Endothelial cell (in vitro differentiated cells): ENCODE results near the gene ZBTB9. TPM values are rescaled to one million over a fixed set of nuclear protein-coding genes. Genes with fewer than 3 reads are reported as not detected.

Experiments
- DNase-seq: peaks from one replicate; pipeline ENCODE4 v3.0.0; 2021; ENCODE audit warnings: low spot score
- H3K27ac Mint-ChIP-seq: one replicate; pipeline ENCODE4 v1.8.0; 2021; ENCODE audit warnings: mixed read lengths, inconsistent platforms; ENCODE audit not compliant: unreplicated experiment
- H3K27me3 Mint-ChIP-seq: one replicate; pipeline ENCODE4 v1.8.0; 2021; ENCODE audit warnings: mild to moderate bottlenecking, moderate library complexity, mixed read lengths, inconsistent platforms; ENCODE audit not compliant: unreplicated experiment
- H3K36me3 Mint-ChIP-seq: one replicate; pipeline ENCODE4 v1.8.0; 2021; ENCODE audit warnings: mild to moderate bottlenecking, low read depth, mixed read lengths, inconsistent platforms; ENCODE audit not compliant: unreplicated experiment
- H3K4me1 Mint-ChIP-seq: one replicate; pipeline ENCODE4 v1.8.0; 2021; ENCODE audit warnings: mild to moderate bottlenecking, mixed read lengths, inconsistent platforms; ENCODE audit not compliant: unreplicated experiment
- H3K4me3 Mint-ChIP-seq: one replicate; pipeline ENCODE4 v1.8.0; 2021; ENCODE audit warnings: mild to moderate bottlenecking, mixed read lengths, inconsistent platforms; ENCODE audit not compliant: unreplicated experiment
- H3K9me3 Mint-ChIP-seq: one replicate; pipeline ENCODE4 v1.8.0; 2021; ENCODE audit warnings: mixed read lengths, inconsistent platforms; ENCODE audit not compliant: unreplicated experiment
- CTCF ChIP-seq: fragments of 200-600 bp; sonication (generic); IDR thresholded peaks from one replicate; pipeline ENCODE4 v1.5.0; 2021; ENCODE audit warnings: antibody characterized with exemption; ENCODE audit not compliant: unreplicated experiment
- long read RNA-seq: library from polyadenylated mRNA; unstranded; transcript quantifications from one replicate; pipeline ENCODE4 v2.0.0, GENCODE V29; 2020; ENCODE audit not compliant: unreplicated experiment
- total RNA-seq: library from RNA; stranded (reverse); fragmentation: NEBNext Ultra II Directional; extraction: Animal tissue kit (Norgen Biotek cat#: 25700); gene quantifications from one replicate; pipeline ENCODE4 v1.2.1, GENCODE V29; 2021; ENCODE audit not compliant: unreplicated experiment

Gene ZBTB9, protein sequence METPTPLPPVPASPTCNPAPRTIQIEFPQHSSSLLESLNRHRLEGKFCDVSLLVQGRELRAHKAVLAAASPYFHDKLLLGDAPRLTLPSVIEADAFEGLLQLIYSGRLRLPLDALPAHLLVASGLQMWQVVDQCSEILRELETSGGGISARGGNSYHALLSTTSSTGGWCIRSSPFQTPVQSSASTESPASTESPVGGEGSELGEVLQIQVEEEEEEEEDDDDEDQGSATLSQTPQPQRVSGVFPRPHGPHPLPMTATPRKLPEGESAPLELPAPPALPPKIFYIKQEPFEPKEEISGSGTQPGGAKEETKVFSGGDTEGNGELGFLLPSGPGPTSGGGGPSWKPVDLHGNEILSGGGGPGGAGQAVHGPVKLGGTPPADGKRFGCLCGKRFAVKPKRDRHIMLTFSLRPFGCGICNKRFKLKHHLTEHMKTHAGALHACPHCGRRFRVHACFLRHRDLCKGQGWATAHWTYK
- total RNA-seq, result 18.7 TPM
- long read RNA-seq, partial matches to known transcripts, result 0 of 5 reads
- long read RNA-seq, other reads (novel, unspliced or antisense), result 2 of 5 reads

DNA sequence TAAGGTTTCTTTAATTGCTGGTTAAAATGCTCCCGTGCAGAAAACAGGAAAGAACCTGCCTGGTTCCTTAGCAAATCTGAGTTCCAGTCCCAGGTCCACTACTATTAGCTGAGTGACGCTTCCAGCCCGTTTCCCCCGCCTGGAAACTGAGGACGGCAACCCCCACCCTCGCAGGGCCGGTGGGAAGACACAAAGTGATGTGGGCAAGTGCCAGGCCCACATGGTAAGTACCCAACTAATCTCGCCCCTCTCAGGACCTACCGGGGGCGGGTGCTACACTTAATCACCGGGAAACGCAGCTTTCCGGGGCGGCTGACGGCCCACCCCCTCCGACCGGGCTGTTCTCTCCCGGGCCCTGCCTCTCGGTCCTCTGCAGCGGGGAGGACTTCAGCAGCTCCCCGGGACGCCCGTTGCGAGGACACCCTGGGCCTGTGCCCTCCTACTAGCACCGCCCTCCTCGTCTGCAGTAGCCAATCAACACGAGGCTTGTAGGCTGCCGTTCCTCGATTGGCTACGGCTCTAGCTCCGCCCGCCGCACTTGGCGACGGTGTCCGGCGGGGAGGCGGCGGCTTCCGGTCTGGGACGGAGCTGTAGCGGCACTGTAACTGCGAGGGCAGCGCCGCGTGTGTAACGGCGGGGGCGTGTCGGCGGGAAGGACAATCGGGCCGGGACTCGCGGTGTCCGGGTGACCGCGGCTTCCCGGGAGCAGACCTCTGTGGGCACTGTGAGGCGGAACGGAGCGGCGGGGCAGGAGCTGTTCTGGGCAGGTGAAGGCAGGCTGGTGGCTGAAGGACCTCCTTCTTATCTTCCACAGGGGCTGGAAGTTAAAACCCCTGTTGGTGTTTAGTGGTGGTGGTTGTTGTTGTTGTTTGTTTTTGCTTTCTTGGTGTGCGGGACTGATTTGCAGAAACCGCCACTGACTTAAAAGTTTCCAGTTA is at the start of gene ZBTB9:
Gene ZBTB9 (plus strand): TSS at position 568 of the 938 bp plus-strand sequence. CDS start 525 bp downstream, outside the sequence.
- Mint-ChIP-seq H3K4me3 (peak within 1 kb of the TSS; percentile 91), H3K36me3 (peaks cover 20% of the 10 kb centered on the region), H3K9me3 (no peaks in the 10 kb centered on the region), H3K27ac (peak within 1 kb of the TSS; percentile 84), H3K4me1 (peaks cover 32% of the 10 kb centered on the region), H3K27me3 (peaks cover 10% of the 10 kb centered on the region)
- no peak for TF ChIP-seq CTCF
- peak; percentile 94 for DNase-seq

- DNase-seq, result no peak
- H3K9me3 Mint-ChIP-seq, result no peaks in the 10 kb centered on the region
- no peak for TF ChIP-seq CTCF
- peaks cover 15% of the 10 kb centered on the region for H3K36me3 Mint-ChIP-seq
- peak overlapping the region; percentile 31 for H3K4me3 Mint-ChIP-seq
- no peak overlapping the region for H3K27ac Mint-ChIP-seq
- peaks cover 5% of the 10 kb centered on the region for H3K27me3 Mint-ChIP-seq
- H3K4me1 Mint-ChIP-seq, result peaks cover 7% of the 10 kb centered on the region
Measured at GRCh38 chr6:33404884-33405283, 49.5 kb upstream of the ZBTB9 start.

DNA sequence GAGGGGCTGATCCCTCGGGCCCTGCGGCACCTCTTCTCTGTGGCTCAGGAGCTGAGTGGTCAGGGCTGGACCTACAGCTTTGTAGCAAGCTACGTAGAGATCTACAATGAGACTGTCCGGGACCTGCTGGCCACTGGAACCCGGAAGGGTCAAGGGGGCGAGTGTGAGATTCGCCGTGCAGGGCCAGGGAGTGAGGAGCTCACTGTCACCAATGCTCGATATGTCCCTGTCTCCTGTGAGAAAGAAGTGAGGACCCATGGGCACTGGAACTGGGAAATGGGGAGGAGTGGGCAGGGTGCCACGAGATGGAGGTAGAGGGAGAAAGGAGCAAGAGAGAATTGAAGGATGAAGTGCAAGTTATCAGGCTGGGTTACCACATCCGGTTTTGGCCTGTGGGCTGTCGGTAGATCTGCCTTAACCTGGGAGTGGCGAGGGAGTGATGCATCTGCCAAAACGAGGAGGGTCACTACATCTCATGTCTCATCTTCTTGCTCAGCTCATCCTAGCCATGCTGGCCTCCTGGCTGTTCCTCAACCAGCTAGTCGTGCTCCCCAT is 48.9 kb upstream of the ZBTB9 start:
- peaks cover 7% of the 10 kb centered on the region for H3K4me1 Mint-ChIP-seq
- peaks cover 15% of the 10 kb centered on the region for H3K36me3 Mint-ChIP-seq
- H3K27me3 Mint-ChIP-seq, result peaks cover 8% of the 10 kb centered on the region
- DNase-seq, result no peak
- no peak for TF ChIP-seq CTCF
- no peak overlapping the region for H3K27ac Mint-ChIP-seq
- no peaks in the 10 kb centered on the region for H3K9me3 Mint-ChIP-seq
- no peak overlapping the region for H3K4me3 Mint-ChIP-seq

GRCh38 chr6:33406126-33406525 is 48.2 kb upstream of the ZBTB9 start:
- no peak for DNase-seq
- H3K36me3 Mint-ChIP-seq, result peaks cover 15% of the 10 kb centered on the region
- peaks cover 8% of the 10 kb centered on the region for H3K27me3 Mint-ChIP-seq
- peaks cover 7% of the 10 kb centered on the region for H3K4me1 Mint-ChIP-seq
- H3K27ac Mint-ChIP-seq, result no peak overlapping the region
- no peak for TF ChIP-seq CTCF
- H3K9me3 Mint-ChIP-seq, result no peaks in the 10 kb centered on the region
- no peak overlapping the region for H3K4me3 Mint-ChIP-seq
